HepG2 (cell line): ENCODE data around the gene F12. TPM values are rescaled to one million over a fixed set of nuclear protein-coding genes. Genes with fewer than 3 reads are reported as not detected.

Experiments
- ATAC-seq: fragments of 200-7000 bp; cut with Tn5 transposase; 3 replicates; pipeline ENCODE4 v1.9.1; 2020; ENCODE audit warnings: mild to moderate bottlenecking, moderate library complexity
- BruUV-seq: library from RNA; stranded (reverse); fragments of 400-500 nt; replicated peaks from 2 replicates; lab custom pipeline; 2021; lab: Mats Ljungman, UMichigan
- CTCF ChIA-PET: fragments of 300-600 bp; formaldehyde crosslinking; extraction: SDS; loops from one replicate; lab custom pipeline; 2021; ENCODE audit warnings: low total read pairs, inconsistent platforms, low intra/inter-chr PET ratio; lab: Yijun Ruan, JAX
- POLR2A ChIA-PET: fragments of 350-600 bp; sonication (Branson Sonifier 250); formaldehyde crosslinking; loops from one replicate; lab custom pipeline; 2020; ENCODE audit warnings: antibody characterized with exemption, inconsistent platforms; lab: Yijun Ruan, JAX
- DNase-seq: peaks from one replicate; pipeline ENCODE4 v3.0.0-alpha.2; 2015; ENCODE audit warnings: low spot score
- FAIRE-seq: peaks from 3 replicates; lab custom pipeline; 2011; peaks lifted over from hg19 to GRCh38; lab: Jason Lieb, UNC
- H2AFZ ChIP-seq: one replicate; pipeline ENCODE4 v1.6.1; 2011; ENCODE audit warnings: low read length, inconsistent platforms
- H3K27ac ChIP-seq: fragments of 300-600 bp; 3 replicates; pipeline ENCODE4 v1.8.0; 2011; ENCODE audit warnings: mixed run types, mild to moderate bottlenecking, mixed read lengths, low read length, inconsistent platforms; ENCODE audit not compliant: insufficient read depth; ENCODE audit errors: extremely low read length
- H3K27me3 ChIP-seq, 2 experiments: fragments of 200-600 bp in 1 of 2; 2 replicates in 1 of 2; 3 replicates in 1 of 2; pipeline versions ENCODE4 v1.6.0 to v1.8.0; 2011; ENCODE audit warnings: low read length in 2 of 2, mild to moderate bottlenecking in 2 of 2, moderate library complexity in 2 of 2, inconsistent platforms in 1 of 2; ENCODE audit not compliant: insufficient read depth in 2 of 2, control insufficient read depth in 1 of 2
- H3K36me3 ChIP-seq, 2 experiments: fragments of 200-600 bp in 1 of 2; replicated peaks in 1 of 2; 2 replicates in 1 of 2; 3 replicates in 1 of 2; pipeline versions ENCODE4 v1.5.1 to v1.8.0; 2011; ENCODE audit warnings: low read length in 2 of 2, inconsistent platforms in 1 of 2; ENCODE audit not compliant: insufficient read depth in 2 of 2, control insufficient read depth in 1 of 2
- H3K4me1 ChIP-seq: 2 replicates; pipeline ENCODE4 v1.5.1; 2012; ENCODE audit warnings: low read length, inconsistent platforms; ENCODE audit not compliant: insufficient read depth
- H3K4me2 ChIP-seq: 2 replicates; pipeline ENCODE4 v1.6.0; 2011; ENCODE audit warnings: low read depth, low read length, inconsistent platforms
- H3K4me3 ChIP-seq, 3 experiments: fragments of 200-600 bp in 1 of 3; sonication (generic), shearing (Covaris generic) in 1 of 3; replicated peaks in 1 of 3; 2 replicates each; pipeline ENCODE4 v1.5.1; 2011 to 2016; ENCODE audit warnings: low read length in 3 of 3, inconsistent platforms in 2 of 3, low read depth in 2 of 3, mild to moderate bottlenecking in 2 of 3, control low read depth in 1 of 3, mixed read lengths in 1 of 3; ENCODE audit not compliant: insufficient read depth in 1 of 3
- H3K79me2 ChIP-seq: one replicate; pipeline ENCODE4 v1.6.1; 2011; ENCODE audit warnings: low read length, inconsistent platforms; ENCODE audit not compliant: insufficient read depth
- H3K9ac ChIP-seq: 2 replicates; pipeline ENCODE4 v1.6.0; 2011; ENCODE audit warnings: mild to moderate bottlenecking, low read depth, low read length, inconsistent platforms; ENCODE audit not compliant: insufficient read depth
- H3K9me3 ChIP-seq: 2 replicates; pipeline ENCODE4 v1.5.1; 2012; ENCODE audit warnings: mild to moderate bottlenecking, low read length
- H4K20me1 ChIP-seq: 2 replicates; pipeline ENCODE4 v1.6.0; 2011; ENCODE audit warnings: inconsistent platforms, mild to moderate bottlenecking, low read length, moderate library complexity; ENCODE audit not compliant: insufficient read depth
- ETV5 ChIP-seq: IDR thresholded peaks from 2 replicates; pipeline ENCODE4 v1.6.1; 2018; ENCODE audit warnings: missing biosample characterization, missing genetic modification reagents, inconsistent platforms, borderline replicate concordance
- KDM5B ChIP-seq: sonication (generic); formaldehyde crosslinking; IDR thresholded peaks from 2 replicates; pipeline ENCODE4 v1.4.0; 2020; ENCODE audit warnings: missing genetic modification reagents, mild to moderate bottlenecking, borderline replicate concordance
- ONECUT2 ChIP-seq: sonication (generic); formaldehyde crosslinking; IDR thresholded peaks from 2 replicates; pipeline ENCODE4 v1.4.0; 2020; ENCODE audit warnings: missing genetic modification reagents
- ZBTB7B ChIP-seq: sonication (generic); formaldehyde crosslinking; IDR thresholded peaks from 2 replicates; pipeline ENCODE4 v1.4.0; 2020; ENCODE audit warnings: missing genetic modification reagents
- ZNF180 ChIP-seq: sonication (generic); formaldehyde crosslinking; IDR thresholded peaks from 2 replicates; pipeline ENCODE4 v1.4.0; 2020; ENCODE audit warnings: low read depth, missing genetic modification reagents, borderline replicate concordance
- ZNF205 ChIP-seq: IDR thresholded peaks from 2 replicates; pipeline ENCODE4 v1.6.1; 2018; ENCODE audit warnings: missing biosample characterization, missing genetic modification reagents
- ZNF232 ChIP-seq: sonication (generic); formaldehyde crosslinking; IDR thresholded peaks from 2 replicates; pipeline ENCODE4 v1.4.0; 2020; ENCODE audit warnings: missing genetic modification reagents, borderline replicate concordance
- ZNF546 ChIP-seq: sonication (generic); formaldehyde crosslinking; conservative IDR thresholded peaks from 2 replicates; pipeline ENCODE4 v1.8.1; 2023; ENCODE audit warnings: mild to moderate bottlenecking, missing genetic modification reagents
- WGBS: methylation state at CpG from one replicate; pipeline ENCODE4 v1.1.6; 2017; ENCODE audit warnings: low lambda C conversion rate; 5-methylcytosine and 5-hydroxymethylcytosine counted together
- in situ Hi-C: cut with HindIII; loops from 2 replicates; pipeline ENCODE4 v1.10.0; 2017; ENCODE audit warnings: low pct_unique_long_range_greater_than_20kb; ENCODE audit not compliant: extremely low pct_ligation_motif_present
- intact Hi-C: fragments of 100-400 bp; cut with micrococcal nuclease; formaldehyde crosslinking; loops from one replicate; pipeline ENCODE4 v1.10.0; 2022; ENCODE audit not compliant: unreplicated experiment
- polyA plus RNA-seq, 8 experiments: library from polyadenylated mRNA; depleted of rRNA in 3 of 8; stranded (reverse) in 7 of 8; unstranded in 1 of 8; fragments of >200 nt; fragmentation: Illumina TruSeq in 4 of 8; extraction: Trizol in 4 of 8; gene quantifications; 2 replicates each; pipeline versions ENCODE4 v1.2.1 to v1.2.3, GENCODE V29; 2011 to 2016; ENCODE audit warnings: low read depth in 4 of 8, missing spikeins in 1 of 8, mixed read lengths in 1 of 8; ENCODE audit not compliant: insufficient read depth in 1 of 8
- total RNA-seq, 5 experiments: library from RNA; depleted of rRNA; stranded (reverse); fragments of >200 nt; fragmentation: Illumina TruSeq; extraction: Trizol; gene quantifications; 2 replicates each; pipeline ENCODE4 v1.2.3, GENCODE V29; 2016; ENCODE audit warnings: low read depth in 1 of 5
- TF ChIP-seq, protein P1 (sequence below): sonication (generic); formaldehyde crosslinking; IDR thresholded peaks from 2 replicates; pipeline ENCODE4 v1.4.0; 2020; ENCODE audit warnings: missing genetic modification reagents
- TF ChIP-seq, protein P2 (sequence below): sonication (generic); formaldehyde crosslinking; IDR thresholded peaks from 2 replicates; pipeline ENCODE4 v1.8.1; 2023; ENCODE audit warnings: mild to moderate bottlenecking, missing genetic modification reagents, borderline replicate concordance
- TF ChIP-seq, protein P3 (sequence below): sonication (generic); formaldehyde crosslinking; IDR thresholded peaks from 2 replicates; pipeline ENCODE4 v1.4.0; 2020; ENCODE audit warnings: missing genetic modification reagents
- TF ChIP-seq, protein P4 (sequence below): sonication (generic); formaldehyde crosslinking; IDR thresholded peaks from 2 replicates; pipeline ENCODE4 v1.8.1; 2023; ENCODE audit warnings: mild to moderate bottlenecking, moderate library complexity, missing genetic modification reagents

F12 gene
- total and polyA plus RNA-seq, 2 of the 13 experiments (the other 11 are each of a cell fraction or from before 2014, with no cell fraction given): 2.5 to 3.0 TPM

DNA sequence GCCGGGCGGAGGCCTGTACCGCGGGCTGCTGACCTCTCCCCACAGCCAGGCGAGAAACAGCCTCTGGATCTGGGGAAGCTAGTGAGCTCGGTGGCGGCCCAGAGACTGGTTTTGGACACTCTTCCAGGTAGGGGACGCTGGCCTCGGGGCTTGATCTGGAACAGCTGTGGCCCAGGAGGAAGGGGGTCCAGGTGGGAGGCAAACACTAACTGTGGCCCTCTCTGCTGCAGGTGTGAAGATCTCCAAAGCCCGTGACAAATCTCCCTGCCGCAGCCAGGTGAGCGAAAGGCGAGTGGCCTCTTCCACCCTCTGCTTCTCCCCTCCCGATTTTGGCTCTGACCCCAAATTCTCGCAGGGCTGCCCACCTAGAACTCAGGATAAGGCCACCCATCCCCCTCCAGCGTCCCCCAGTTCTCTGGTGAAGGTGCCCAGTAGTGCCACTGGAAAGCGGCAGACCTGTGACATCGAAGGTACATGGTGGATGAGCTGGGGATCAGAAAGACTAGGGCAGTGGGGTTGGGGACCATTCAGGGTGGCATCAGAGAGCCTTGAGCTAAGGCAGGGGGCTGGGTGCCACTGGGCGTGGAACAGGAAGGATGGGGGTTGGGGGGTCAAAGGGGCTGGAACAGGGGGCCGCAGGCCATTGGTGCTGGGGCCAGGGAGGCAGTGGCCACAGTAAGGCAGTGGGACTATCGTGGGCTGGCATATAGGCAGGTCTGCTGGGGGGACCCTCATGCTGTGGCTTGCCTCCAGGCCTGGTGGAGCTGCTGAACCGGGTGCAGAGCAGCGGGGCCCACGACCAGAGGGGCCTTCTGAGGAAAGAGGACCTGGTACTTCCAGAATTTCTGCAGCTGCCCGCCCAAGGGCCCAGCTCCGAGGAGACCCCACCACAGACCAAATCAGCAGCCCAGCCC, 38.0 kb downstream of the F12 start:
- WGBS: 12% methylated on average over 6 of the region's 26 CpGs
- in situ Hi-C loops: loop anchor here (25.0 kb wide), 1 partner anchor 834 kb away; the partner anchor contains the start of genes CDHR2 and RNF44
- ChIA-PET CTCF (interaction anchor here (1.5 to 2.1 kb wide), 4 partner anchors 11 to 54 kb away, joined by 3 to 19 read pairs (median 10); no protein-coding TSS in a partner anchor), POLR2A (interaction anchor here (0.8 to 7.9 kb wide), 18 partner anchors 8 to 284 kb away, joined by 3 to 239 read pairs (median 6); partner anchors contain the start of genes F12, FGFR4, GRK6 and LMAN2)
- peak overlapping the region; percentile 100 for H3K4me2 ChIP-seq
- 0 out of 5 replicates have a peak, but pooled peaks cover 0 to 4% of the 10 kb centered on the region in 2 experiments for H3K36me3 ChIP-seq
- ATAC-seq (no peak), DNase-seq (no peak), FAIRE-seq (no peak)
- H3K4me1 ChIP-seq: peaks cover 74% of the 10 kb centered on the region
- H3K27ac ChIP-seq: peak overlapping the region; percentile 84
- TSS peak; percentile 76 for BruUV-seq
- peak overlapping the region; percentile 92 for H3K9ac ChIP-seq
- H2AFZ ChIP-seq: no peak overlapping the region
- peaks cover 8% of the 10 kb centered on the region for H3K79me2 ChIP-seq
- peak overlapping the region; percentile 74 to 92 (median 81) for H3K4me3 ChIP-seq
- intact Hi-C loops: loop anchor here (1.0 to 2.0 kb wide), 2 partner anchors 8 to 85 kb away; no protein-coding TSS in a partner anchor
- no peaks in the 10 kb centered on the region for H4K20me1 ChIP-seq
- no peaks in the 10 kb centered on the region; a peak in 1 of 5 replicates for H3K27me3 ChIP-seq
- no peaks in the 10 kb centered on the region for H3K9me3 ChIP-seq
- no peak for TF ChIP-seq ONECUT2 (CRISPR knock-in tag)
- TF ChIP-seq, protein P1, sequence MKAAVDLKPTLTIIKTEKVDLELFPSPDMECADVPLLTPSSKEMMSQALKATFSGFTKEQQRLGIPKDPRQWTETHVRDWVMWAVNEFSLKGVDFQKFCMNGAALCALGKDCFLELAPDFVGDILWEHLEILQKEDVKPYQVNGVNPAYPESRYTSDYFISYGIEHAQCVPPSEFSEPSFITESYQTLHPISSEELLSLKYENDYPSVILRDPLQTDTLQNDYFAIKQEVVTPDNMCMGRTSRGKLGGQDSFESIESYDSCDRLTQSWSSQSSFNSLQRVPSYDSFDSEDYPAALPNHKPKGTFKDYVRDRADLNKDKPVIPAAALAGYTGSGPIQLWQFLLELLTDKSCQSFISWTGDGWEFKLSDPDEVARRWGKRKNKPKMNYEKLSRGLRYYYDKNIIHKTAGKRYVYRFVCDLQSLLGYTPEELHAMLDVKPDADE (CRISPR knock-in tag): 0 out of 2 replicates have a peak, but pooled peaks have one; percentile 18
- TF ChIP-seq, protein P2, sequence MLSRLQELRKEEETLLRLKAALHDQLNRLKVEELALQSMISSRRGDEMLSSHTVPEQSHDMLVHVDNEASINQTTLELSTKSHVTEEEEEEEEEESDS: 0 out of 2 replicates have a peak, but pooled peaks have one; percentile 15
- TF ChIP-seq ZBTB7B (CRISPR knock-in tag): peak; percentile 4; the same call in 1 of the 2 replicates
- TF ChIP-seq ZNF180 (CRISPR knock-in tag): peak; percentile 49; the same call in 1 of the 2 replicates
- TF ChIP-seq, protein P3, sequence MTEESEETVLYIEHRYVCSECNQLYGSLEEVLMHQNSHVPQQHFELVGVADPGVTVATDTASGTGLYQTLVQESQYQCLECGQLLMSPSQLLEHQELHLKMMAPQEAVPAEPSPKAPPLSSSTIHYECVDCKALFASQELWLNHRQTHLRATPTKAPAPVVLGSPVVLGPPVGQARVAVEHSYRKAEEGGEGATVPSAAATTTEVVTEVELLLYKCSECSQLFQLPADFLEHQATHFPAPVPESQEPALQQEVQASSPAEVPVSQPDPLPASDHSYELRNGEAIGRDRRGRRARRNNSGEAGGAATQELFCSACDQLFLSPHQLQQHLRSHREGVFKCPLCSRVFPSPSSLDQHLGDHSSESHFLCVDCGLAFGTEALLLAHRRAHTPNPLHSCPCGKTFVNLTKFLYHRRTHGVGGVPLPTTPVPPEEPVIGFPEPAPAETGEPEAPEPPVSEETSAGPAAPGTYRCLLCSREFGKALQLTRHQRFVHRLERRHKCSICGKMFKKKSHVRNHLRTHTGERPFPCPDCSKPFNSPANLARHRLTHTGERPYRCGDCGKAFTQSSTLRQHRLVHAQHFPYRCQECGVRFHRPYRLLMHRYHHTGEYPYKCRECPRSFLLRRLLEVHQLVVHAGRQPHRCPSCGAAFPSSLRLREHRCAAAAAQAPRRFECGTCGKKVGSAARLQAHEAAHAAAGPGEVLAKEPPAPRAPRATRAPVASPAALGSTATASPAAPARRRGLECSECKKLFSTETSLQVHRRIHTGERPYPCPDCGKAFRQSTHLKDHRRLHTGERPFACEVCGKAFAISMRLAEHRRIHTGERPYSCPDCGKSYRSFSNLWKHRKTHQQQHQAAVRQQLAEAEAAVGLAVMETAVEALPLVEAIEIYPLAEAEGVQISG (CRISPR knock-in tag): peak; percentile 55; the same call in 1 of the 2 replicates
- TF ChIP-seq ZNF232 (CRISPR knock-in tag): 0 out of 2 replicates have a peak, but pooled peaks have one; percentile 30
- TF ChIP-seq, protein P4, sequence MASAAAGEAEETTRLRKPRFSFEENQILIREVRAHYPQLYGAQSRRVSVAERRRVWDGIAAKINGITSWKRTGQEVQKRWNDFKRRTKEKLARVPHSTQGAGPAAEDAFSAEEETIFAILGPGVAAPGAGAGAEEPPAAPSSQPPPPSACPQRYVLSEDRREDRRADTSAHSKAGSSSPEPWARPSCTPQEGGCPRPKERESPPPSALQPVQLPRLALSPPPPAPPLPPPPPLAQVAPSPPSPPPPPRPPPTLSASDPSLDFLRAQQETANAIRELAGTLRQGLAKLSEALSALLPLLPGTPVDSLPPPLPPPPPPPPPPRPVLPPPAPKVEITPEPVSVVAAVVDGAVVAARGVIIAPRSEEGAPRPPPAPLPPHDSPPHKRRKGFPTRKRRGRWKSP (CRISPR knock-in tag): 0 out of 2 replicates have a peak, but pooled peaks have one; percentile 9
- TF ChIP-seq KDM5B: peak; percentile 40; the same call in 1 of the 2 replicates
- no peak for TF ChIP-seq ETV5 (CRISPR knock-in tag)
- TF ChIP-seq ZNF546 (CRISPR knock-in tag): 0 out of 2 replicates have a peak, but pooled peaks have one; percentile 33
- 0 out of 2 replicates have a peak, but pooled peaks have one; percentile 13 for TF ChIP-seq ZNF205 (CRISPR knock-in tag)
